HG03103 (cell line): ENCODE measurements around the gene ORC5.

Experiments
- ATAC-seq: cut with Tn5 transposase; IDR thresholded peaks from one replicate; pipeline ENCODE4 v1.9.1; 2021; ENCODE audit warnings: low read depth; ENCODE audit not compliant: unreplicated experiment

Gene ORC5

DNA sequence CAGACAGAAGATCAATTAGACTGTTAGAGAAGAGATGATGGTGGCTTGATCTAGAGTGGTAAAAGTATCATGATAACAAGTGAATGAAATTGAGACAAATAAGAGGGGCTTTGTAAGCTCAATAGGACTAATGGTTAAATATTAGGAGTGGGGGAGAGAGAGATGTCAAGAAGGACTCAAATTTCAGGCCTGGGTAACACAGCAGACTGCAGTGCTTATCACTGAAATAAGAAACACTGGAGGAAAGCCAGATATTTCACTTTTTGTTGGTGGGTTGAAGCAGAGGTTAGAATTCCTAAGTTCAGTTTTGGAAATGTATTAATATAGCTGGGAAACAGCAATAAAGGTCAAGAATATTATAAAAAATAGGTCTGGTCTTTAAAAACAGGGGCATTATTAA, 74.6 kb downstream of the ORC5 start:
- ATAC-seq, result no peak

DNA sequence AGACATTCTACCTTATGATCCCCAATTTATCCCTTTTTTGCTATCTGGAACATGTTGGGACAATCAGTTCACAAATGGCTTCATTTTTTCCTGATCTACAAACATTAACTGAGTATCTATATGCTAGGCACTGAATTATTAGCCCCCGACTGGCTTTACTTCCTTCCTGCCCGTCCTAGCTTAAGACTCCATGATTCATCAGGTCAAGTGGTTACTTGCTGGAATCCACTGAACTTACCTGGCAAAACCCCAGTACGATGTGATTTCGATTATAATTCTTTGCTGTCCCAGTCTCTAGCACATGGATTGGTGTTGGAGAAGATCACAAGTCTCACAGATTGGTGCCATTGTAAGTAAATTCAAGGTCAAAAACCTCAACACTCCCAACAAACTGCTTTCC, 77.1 kb downstream of the ORC5 start:
- ATAC-seq, result no peak

DNA sequence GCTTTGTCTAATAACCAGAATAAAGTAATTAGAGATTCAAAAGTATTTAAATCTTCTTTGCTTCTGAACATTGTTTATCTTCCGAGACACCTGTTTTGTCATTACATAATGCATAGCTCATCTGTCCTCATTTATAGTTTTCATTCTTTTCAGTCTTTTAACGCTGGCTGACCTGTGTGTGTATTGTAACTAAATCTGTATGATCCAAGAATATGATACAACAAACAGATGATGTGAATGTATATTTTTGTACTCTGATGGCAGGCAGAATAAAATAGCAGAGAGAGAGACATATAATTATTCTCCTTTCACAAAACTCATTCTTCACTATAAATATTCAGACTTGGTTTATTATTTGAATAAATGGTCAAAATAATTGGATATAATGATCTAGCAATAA, 80.6 kb downstream of the ORC5 start:
- ATAC-seq, result no peak

DNA sequence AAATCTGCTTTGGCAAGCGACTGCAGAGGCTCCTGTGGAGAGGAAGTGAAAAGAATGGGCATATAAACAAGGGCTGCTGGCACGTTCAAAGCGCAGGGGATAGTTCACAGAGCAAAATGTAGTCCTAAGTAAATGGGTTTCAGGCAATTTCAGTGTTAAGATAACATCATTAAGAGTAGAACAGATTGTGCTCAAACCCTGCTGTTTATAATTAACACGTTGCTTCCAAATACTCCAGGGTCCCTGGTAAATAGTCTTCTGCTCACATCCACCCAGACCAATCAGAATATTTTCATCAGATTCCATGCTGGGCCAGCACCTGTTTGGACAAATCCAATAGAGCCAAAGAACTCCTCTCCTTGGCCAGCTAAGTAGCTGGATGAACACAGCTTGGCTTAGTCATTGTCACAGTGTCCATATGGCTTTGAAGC, 81.4 kb downstream of the ORC5 start:
- ATAC-seq, result no peak

DNA sequence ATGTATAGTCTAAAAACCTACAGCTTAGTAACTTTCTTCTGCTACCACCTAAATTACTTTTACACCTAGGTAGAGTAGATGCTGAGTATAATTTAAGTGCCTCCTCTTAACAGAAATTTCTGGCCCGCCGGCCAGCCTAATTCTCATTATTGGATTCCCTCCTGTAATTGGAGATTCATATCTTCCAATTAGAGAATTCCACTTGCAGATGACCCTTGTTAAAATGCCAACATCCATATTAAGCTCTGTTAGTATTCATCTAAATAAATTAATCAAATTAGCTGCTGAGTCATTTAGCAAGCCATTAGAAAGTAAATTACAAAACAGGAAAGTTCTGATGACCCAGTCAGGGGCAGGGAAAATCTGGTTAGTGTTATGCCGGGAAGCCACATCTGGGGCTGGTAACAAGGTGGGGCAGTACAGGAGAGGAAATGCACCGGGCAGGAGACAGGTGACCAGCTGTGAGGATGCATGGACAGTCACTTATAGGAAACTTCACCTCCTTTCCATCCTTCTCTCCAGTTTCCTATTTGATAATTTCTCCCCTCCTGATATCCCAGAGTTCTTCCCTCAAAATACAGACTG, 82.8 kb downstream of the ORC5 start:
- ATAC-seq, result no peak

DNA sequence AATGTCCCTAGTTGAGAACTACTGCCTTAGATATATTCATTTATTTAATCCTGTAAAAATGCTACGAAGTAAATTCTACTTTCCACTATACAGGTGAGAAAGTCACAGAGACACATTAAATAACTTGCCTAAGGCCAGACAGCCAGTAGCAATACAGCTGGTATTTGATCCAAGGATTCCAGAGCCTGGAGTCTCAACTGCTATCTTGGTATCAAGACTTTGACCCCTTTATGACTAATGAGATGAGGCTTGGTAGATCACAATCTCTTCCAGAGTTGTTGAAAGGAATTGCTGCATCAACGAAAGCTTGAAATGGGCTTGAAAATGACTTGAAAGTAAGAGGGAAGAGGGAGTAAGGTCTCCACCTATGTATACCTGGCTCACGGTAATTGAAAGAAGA, 83.3 kb downstream of the ORC5 start:
- ATAC-seq, result no peak

DNA sequence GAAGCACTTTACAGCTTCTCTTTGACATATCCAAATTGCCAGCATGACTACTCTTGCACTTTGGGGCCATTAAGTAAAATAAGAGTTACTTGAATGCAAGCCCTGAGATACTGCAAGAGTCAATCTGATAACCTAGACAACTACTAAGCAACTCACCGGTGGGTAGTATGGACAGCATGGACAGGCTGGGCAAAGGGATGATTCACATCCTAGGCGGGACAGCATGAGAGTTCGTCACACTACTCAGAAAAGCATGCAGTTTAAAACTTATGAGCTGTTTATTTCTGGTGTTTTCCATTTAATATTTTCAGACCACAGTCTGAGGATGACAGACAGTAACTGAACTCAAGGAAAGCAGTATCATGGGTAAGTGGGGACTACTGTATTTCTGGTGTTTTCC, 84.0 kb downstream of the ORC5 start:
- no peak for ATAC-seq

DNA sequence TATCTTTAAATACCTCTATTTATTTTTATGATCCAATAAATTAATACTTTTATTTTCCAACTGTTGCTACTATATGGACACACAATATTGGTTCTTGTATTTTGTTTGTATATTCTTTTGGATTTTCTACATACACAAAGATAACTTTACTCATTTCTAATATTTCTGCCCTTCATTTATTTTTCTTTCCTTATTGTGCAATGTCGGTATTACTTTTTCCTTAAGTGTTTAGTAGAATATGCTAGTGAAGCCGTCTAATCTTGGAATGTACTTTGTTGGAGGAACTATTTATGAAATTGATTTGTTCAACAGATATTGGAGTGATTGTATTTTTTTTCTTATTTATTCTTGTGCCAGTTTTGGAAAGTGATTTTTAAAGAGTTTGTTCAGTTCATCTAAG, 94.0 kb downstream of the ORC5 start:
- no peak for ATAC-seq

DNA sequence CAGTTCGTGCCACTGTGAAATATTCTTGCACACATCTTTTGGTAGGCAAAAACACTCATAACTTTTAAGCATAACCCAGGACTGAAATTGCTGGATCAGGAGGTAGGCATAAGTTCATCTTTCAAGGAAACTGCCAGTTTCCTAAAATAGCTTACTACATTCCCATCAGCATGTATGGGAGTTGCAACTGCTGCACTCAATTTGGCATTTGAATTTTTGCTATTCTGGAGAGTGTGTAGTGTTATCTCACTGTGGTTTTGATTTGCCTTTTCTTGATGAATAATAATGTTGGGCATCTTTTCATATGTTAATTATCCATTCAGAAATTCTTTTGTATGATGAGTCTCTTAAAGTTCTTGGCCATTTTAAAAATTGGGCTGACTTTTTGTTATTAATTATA, 95.2 kb downstream of the ORC5 start:
- no peak for ATAC-seq

DNA sequence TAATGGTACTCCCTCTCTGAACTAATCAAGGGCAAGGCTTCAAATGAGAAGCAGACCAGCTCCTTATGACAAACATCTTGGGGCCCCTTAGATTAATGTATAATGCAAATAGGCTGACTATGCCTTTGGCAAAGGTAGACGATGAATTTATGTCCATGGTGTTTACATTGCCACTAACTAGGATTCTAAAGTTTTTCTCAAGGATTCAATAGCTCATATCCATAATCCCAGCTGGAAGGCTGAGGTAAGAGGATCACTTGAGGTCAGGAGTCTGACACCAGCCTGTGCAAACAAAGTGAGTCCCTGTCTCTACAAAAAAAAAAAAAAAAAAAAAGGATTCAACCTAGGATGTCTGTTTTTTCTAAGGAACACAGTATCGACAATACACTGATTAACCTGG, 96.5 kb downstream of the ORC5 start:
- no peak for ATAC-seq

DNA sequence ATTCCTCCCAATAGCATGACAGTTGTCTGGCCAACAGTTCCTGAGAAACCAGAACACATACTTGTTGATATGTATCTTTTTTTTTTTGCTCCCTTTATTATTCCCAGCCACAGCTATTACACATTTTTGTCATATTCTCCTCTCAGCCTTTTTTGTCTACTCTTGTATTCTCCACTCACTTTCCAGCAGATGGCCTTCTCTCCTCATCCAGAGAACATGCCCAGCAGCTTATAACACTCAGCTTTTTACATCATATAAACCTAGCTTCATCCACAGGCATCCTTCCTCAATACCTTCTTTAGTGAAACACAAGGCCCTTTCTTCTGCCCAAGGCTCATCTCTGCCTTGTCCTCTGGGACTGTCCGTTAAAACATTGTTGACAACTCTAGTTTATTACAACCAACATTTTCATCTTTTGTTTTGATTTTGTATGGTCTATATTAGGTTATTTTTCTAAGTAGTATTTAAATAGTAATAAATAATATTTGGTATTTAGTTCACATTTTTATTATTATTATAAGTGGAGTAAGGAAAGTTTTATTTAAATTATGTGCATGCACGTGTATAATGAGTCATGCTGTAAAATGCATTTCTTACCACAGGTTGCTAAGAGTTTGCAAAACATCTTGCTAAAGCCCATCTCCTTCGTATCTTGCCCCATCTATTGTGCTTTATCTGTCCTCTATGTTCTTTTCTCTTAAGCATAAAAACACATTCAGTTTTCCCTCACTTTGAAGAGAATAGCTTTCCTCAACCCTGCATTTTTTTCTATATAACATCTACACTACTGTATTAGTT, 101.5 kb downstream of the ORC5 start:
- ATAC-seq, result no peak

DNA sequence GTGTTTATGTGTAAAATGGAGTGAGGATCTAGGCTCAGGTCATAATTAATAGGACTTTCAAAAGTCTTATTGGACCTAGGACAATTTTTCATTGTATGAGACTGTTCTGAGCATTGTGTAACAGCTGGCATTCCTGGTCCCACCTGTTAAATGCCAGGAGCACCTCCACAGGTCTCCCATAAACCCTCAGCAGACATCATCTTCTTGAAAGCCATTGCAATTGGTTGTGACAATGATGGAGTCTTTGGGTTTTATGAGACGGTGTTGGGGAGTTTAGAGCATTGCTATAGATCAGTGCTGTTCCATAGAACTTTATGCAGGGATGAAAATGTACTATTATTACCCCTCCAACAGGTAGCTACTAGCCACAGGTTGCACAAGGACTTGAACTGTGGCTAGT, 108.9 kb downstream of the ORC5 start:
- ATAC-seq, result no peak

DNA sequence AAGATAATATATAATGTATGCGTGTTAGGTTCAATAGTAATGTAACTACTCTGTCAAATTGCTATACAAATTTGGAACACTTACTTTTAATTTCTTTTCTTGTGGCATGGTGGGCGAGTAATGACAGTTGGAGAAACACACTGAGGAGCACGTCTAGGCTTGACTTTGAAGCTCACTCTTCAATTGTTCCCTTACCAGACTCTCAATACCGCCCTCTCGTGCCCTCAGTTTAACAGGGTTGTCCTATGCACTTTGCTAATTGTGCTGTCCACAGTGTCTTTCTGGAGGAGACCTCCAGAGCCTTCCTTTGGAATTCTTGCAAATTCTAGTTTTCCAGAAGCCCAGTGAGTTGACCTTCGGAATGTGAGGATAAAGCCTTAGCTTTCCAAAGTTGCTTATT, 111.1 kb downstream of the ORC5 start:
- no peak for ATAC-seq

DNA sequence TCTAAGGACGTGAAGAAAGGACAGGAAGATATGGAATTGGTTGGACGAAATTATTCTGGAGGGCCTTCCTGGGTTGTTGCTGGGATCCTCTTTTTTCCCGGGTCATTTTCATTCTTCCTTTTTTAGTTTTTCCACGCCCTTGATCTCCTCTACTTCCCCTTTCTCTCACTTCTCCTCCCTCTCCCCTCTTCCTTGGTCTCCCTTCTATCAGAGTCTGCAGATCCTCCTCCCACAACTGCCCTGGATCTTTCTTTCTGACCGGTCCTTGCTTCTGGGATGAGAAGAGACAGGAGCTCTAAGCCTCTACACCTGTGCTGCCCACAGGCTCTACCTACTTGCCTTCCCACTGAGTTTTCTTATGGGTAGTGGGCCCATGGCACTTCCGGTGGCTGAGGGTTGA, 114.7 kb downstream of the ORC5 start:
- ATAC-seq, result no peak

DNA sequence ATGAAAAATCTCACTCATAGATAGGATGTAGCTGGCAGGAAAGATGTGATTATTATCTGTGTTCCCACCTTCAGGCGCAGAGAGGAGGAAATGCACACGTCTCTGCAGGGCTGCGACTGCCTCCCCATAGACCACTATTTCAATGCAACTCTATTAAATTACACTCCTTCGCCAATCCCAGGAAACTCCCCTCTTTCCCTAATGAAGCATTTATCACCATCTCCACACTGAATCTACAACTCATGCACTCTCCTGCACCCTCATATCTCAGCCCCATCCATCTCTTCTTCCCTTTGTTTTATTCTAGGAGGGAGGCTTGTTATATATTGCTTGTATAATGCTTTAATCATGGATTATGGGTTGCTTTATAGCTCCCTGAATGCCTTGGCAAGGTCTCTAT, 116.6 kb downstream of the ORC5 start:
- no peak for ATAC-seq

DNA sequence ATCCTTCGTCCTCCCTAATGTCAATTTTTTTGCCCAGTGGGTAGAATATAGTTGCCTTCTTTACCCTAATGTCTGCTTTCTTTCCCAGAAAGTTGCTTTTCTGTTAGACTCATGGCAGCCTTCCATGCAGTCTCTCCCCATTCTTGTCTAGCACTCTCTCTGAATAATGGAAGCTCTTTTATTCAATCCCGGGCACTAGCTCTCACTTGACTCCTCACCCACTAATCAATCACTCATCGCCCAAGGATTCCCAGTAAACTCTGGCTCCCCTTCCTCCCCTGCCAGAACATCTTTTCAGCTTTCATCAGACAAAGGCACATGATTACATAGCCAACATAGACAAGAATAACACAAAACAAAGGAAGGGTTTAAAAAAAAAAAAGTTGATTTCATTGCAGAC, 118.2 kb downstream of the ORC5 start:
- no peak for ATAC-seq

DNA sequence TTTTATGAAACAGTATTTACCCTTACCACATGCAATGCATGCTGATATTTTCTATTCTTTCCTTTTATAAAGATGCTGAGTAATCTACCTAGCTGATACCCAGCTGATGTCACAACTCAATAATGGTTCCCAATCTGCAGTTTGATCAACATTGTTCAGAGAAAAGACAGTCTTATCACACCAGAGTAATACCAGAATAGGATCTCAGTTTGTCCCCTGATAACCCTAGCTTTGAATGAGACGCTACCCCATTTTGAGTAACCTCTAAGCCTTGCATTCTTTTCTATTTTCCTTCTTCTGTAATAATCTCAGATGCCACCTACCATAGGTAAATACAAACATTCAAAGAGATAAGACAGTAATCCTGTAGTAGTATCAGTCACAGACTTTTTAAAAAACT, 118.8 kb downstream of the ORC5 start:
- no peak for ATAC-seq
